Stimulated activated CD8-positive, alpha-beta memory T cell treated with anti-CD3 and anti-CD28 coated beads, Interleukin-15, amount 100 ng/mL, for 24 hours (primary cell): ENCODE measurements around the gene CCL13.
"Not testable (repeated sequence)": the region's sequence is repeated elsewhere in the genome, so short reads cannot be mapped to it uniquely, and the experiment has no call there.

Experiments
- DNase-seq: peaks from one replicate; pipeline ENCODE4 v3.0.0-alpha.2; 2020; ENCODE audit warnings: low read depth

CCL13 gene

DNA sequence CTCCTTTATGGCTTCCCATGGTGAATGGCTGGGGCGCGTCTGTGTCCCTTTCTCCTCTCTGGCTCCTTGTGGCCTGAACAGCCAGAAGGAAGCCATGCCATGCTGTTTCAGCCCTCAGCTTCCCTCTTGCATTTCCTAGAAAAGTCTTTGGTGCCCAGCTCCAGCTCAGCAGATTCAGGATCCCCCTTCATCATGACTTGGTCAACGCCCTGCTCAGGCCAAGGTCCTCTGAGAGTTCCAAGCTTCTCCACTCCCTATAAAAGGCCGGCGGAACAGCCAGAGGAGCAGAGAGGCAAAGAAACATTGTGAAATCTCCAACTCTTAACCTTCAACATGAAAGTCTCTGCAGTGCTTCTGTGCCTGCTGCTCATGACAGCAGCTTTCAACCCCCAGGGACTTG is at the start of gene CCL13:
TSS of gene CCL13 (plus strand) at position 287 of the 400 bp plus-strand sequence. CDS start at position 334, 47 bp downstream.
- DNase-seq, result no peak

GRCh38 chr17:34307110-34307509 is 49.2 kb upstream of the CCL13 start:
- no peak for DNase-seq

DNA sequence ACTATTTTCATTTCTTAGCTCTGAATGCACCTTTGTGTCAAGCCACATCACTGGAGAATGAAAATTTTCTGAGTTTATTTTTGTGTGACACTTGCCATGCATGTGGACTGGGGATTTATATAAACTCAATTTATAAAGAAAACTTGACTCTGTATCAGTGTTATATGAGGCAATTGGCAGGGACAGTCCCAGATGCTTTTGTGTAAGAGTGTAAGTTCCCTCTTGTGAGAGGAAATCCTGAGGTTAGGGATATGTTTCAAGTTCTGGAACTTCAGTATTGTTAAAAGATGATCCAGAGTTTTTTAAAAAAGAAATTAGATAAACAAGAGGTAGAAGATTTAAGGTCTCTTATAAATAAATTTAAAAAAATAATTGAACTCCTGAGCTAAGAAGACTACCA is 47.9 kb upstream of the CCL13 start:
- DNase-seq, result no peak

- no peak for DNase-seq
Observed at GRCh38 chr17:34311291-34311690, 45.0 kb upstream of the CCL13 start.

GRCh38 chr17:34312080-34312479 is 44.2 kb upstream of the CCL13 start:
- no peak for DNase-seq

GRCh38 chr17:34313164-34313563 is 43.1 kb upstream of the CCL13 start:
- no peak for DNase-seq

- DNase-seq, result no peak
Observed at GRCh38 chr17:34314279-34314678, 42.0 kb upstream of the CCL13 start.

DNA sequence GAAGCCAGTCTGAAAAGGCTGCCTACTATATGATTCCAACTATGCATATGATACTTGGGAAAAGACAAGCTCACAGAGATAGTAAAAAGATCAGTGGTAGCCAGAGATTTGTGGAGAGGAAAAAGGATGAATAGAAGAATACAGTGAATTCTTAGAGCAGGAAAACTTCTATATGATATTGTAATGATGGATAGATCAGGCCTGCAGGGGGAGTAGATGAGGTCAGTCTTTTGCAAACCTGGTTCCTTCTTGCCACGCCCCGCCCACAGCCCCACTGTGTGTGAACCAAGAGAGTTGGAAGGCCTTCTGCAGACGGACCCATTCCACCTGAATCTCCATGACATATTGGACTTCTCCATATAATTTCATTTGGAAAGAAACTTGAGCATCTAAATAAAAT is 37.8 kb upstream of the CCL13 start:
- no peak for DNase-seq

GRCh38 chr17:34319039-34319483 is 37.2 kb upstream of the CCL13 start, which contains the start of gene CCL8:
Gene CCL8, plus strand, starts transcription at chr17:34319435. Its CDS starts 67 bp downstream, at chr17:34319502.
- DNase-seq, result no peak

DNA sequence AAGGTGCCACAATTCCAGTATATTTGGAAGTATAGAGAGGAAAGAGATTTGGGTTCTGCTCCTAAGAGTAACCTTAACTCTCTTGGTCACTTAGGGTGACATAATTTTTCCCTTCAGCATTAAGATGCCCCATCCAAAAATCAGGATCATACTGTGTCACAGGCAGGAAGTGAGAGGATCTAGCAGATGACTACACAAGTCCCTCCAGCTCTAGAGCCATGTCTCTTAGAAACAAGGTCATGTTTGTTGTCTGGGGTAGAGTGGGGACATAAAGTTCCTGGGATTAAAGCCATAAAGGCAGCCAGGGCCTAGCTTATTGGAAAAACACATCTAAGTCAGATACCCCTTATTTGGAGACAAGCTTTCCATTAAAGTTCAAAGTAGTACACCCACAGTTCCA is 34.3 kb upstream of the CCL13 start:
- DNase-seq, result no peak

- not testable (repeated sequence) for DNase-seq
Observed at GRCh38 chr17:34327580-34327979, 28.7 kb upstream of the CCL13 start.

DNA sequence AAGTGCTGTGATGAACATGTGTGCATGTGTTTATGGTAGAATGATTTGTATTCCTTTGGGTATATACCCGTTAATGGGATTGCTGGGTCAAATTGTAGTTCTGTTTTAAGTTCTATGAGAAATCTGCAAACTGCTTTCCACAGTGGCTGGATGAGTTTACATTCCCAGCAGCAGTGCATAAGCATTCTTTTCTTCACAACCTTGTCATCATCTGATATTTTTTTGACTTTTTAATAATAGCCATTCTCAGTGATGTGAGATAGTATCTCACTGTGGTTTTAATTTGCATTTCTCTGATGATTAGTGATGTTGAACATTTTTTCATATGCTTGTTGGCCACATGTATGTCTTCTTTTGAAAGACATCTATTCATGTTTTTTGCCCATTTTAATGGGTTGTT is 18.6 kb upstream of the CCL13 start:
- DNase-seq, result no peak

DNA sequence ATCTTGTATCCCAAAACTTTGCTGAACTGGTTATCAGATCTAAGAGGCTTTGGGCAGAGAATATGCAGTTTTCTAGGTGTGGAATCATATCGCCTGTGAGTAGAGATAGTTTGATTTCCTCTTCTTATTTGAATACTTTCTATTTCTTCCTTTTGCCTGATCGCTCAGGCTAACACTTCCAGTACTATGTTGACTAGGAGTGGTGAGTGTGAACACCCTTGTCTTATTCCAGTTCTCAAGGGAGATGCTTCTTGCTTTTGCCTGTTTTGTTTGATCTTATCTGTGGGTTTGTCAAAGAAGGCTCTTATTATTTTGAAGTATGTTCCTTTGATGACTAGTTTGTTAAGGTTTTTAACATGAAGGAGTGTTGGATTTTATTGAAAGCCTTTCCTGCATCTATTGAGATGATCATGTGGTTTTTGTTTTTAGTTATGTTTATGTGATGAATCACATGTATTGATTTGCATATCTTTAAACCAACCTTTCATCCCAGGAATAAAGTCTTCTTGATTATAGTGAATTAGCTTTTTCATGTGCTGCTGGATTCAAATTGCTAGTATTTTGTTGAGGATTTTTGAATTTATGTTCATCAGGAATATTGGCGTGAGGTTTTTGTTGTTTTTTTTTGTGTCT is 17.0 kb upstream of the CCL13 start:
- no peak for DNase-seq

DNA sequence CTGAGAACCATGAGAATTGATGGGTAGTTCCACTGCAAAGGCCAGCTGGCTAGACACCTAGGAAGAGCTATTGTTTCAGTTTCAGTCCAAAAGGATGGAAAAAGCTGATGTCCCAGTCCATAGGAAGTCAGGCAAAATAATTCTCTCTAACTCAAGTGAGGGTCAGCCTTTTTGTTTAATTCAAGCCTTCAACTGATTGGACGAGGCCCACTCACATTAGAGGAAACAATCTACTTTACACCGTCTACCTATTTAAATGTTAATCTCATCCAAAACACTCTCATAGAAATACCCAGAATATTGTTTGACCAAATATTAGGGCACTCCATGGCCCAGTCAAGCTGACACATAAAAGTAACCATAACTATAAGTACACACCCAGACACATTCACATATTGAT is 14.4 kb upstream of the CCL13 start:
- no peak for DNase-seq

- DNase-seq, result no peak
Observed at GRCh38 chr17:34347063-34347462, 9.2 kb upstream of the CCL13 start.

DNA sequence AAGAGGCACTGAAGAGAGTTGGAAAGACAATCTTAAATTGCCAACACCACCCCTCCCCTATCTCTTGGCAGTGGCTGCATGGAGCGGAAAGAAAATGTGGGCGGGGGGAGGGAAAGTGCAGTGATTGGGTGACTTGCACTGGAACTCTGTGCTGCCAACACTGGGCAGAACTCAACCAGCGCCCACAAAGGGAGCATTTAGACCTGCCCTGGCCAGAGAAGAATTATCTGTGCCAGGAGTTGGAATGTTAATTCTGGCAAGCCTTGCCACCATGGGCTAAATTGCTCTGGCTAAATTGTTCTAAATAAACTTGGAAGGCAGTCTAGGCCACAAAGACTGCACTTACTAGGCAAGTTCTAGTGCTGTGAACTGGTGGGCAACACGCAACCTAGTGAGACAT is 6.5 kb upstream of the CCL13 start:
- no peak for DNase-seq

DNA sequence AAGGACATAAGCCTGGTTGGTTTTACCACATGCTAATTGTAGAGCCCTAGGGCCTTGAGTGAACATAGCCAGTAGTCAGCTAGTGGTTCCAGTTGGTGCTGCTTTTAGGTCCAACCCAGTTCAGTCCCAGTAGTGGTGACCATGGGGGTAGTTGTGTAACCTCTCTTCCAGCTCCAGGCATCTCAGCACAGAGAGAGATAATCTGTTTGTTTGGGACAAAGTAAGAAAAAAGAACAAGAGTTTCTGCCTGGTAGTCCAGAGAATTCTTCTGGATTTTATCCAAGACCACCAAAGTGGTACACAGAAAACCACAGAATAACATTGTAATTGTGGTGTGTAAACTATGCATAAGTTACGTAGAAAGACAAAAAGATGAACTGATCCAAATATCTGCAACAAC is 5.2 kb upstream of the CCL13 start:
- DNase-seq, result no peak

DNA sequence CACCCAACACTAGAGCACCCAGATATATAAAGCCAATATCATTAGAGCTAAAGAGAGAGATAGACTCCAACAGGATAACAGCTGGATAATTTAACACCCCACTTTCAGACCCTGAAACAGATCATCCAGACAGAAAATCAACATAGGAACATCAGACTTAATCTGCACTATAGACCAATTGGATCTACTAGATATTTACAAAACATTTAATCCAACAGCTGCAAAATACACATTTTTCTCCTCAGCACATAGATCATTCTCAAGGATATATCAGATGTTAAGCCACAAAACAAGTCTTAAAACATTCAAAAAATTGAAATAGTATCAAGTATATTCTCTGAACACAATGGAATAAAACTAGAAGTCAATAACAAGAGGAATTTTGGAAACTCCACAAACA is 4.1 kb upstream of the CCL13 start:
- DNase-seq, result no peak

- DNase-seq, result no peak
Observed at GRCh38 chr17:34354637-34355036, 1.6 kb upstream of the CCL13 start.

GRCh38 chr17:34357398-34357797 is 1.1 kb downstream of the CCL13 start:
- no peak for DNase-seq

- DNase-seq, result no peak
Observed at GRCh38 chr17:34358631-34359030, 2.4 kb downstream of the CCL13 start.

DNA sequence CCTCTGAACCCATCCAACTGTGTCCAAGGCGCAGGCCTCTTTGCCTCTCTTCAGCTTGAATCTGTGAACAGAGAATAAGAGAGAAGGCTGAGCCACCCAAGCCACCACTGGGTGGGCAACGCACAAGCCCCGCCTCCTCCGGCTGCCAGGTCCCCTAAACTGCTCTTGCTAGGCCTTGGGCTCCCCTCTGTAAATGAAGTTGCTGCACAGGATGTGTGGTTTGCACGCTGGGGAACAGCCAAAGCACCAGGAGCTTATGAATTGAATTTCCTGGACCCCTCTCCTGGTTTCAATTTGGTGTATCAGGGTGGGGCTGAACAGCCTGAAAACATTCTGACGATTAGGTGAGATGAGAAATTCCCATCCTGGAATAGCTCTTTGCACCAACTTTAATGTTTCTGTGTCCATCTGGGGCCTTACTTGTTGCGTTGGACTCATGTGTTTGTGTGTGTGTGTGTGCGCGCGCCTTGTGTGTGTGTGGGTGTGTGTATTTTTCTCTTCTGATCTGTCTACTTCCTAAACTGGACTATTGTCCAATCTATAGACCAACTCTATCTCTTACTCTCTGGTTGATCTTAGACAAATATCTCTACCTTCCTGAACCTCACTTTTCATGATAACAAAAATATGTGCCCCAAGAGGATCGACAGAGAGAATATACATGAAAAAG is 4.5 kb downstream of the CCL13 start:
- DNase-seq, result no peak

DNA sequence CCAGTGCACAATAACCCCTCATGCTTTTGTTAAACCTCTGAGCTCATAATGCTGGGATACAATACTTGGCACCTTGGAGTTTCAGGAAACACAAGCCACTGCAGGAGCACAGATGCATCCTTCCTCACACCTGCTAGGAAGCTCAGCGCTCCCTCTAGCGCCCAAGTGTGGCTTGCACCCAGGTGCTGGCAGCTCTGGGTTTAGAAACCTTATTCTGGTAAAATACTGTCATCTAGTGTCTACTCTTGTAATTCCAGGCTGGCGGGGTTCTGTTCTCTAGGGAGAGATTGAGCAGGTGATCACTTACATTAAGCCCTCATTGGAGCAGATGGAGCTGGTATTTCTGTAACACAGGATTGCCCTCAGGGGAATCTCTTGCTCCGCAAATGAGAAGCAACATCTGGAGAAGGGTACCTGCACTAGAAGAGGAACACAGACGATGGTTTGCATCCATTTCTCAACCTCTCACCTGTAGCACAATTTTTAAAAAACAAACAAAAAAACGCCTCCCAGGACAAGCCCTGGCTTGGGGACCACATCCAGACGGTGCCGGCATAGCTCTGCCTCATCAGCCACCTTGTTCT is 5.3 kb downstream of the CCL13 start:
- DNase-seq, result peak; percentile 33
